GM21737 (cell line): ENCODE measurements around the gene RAMP3.

Source experiments
- ATAC-seq: cut with Tn5 transposase; IDR thresholded peaks from one replicate; pipeline ENCODE4 v1.9.1; 2021; ENCODE audit warnings: mild to moderate bottlenecking, moderate library complexity; ENCODE audit not compliant: unreplicated experiment

The RAMP3 gene

DNA sequence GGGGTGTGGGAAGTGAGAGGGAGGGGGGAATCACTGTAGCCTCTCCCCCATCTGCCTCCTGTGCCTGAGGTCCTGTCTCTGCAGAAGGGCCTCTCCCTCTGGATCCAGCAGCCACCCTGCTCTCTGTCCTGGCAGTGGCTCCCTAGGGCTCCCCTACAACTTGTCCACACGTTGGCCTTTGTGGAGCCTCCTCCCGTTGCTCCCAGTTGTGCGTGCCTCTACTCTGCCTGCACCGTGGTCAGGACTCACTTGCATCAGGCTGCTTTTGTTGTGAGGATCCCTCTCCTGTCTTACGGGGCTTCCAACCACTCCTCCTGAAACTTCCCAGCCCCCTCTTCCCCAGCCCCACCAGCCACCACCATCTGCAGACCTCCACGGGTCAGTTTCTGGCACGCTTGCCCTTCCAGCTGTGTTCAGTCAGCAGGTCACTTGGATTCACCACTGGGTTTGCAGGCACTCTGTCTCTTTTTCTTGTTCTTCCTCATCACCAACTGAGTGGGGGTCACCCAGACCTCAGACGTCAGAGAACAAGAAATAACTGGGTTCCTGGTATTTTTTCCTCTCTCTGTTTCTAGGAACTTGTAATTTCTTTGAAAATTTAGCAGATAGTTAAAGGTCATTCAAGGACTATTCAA is 62.3 kb downstream of the RAMP3 start:
- ATAC-seq, result no peak

- ATAC-seq, result no peak
Observed at GRCh38 chr7:45220846-45221618, 63.4 kb downstream of the RAMP3 start.

GRCh38 chr7:45221896-45222604 is 64.5 kb downstream of the RAMP3 start:
- ATAC-seq, result no peak

DNA sequence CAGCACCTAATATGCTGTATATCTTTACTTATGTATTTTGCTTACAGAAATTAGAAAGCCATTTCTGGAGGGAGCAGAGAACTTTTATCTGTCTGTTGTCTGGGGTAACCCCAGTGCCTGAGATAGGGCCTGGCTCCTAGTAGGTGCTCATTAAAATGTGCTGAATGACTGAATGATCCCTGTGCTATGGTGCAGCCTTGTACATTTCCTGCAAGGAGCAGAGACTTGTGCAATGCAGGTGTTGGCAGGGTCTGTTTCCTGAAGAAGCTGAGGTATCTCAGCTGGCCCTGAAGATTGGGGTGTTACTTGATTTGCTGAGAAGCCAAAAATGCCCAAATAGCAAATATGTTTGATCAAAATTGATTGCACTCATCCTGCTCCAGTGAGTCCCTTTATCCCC is 65.5 kb downstream of the RAMP3 start:
- ATAC-seq, result no peak

- ATAC-seq, result no peak
Observed at GRCh38 chr7:45223728-45224630, 66.4 kb downstream of the RAMP3 start.

DNA sequence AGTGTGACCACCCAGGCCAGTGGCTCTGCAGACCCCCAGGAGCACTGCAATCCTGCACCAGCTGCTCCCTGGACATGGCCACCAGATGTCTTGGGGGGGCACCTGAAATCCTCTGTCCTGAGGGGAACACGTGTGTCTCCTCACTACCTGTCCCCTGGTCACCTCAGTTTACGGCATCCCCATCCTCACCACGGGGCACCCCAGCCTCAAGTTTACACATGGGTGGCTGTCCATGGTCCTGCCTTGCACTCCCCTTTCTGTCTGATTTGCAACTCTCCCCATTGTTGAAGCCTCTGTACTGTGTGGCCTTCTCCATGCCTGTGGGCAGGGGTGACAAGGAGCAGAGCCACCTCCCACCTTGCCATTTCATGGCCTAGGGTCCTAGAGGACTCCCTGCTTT is 67.2 kb downstream of the RAMP3 start:
- no peak for ATAC-seq

GRCh38 chr7:45225311-45225947 is 67.8 kb downstream of the RAMP3 start:
- no peak for ATAC-seq

- no peak for ATAC-seq
Observed at GRCh38 chr7:45225948-45226335, 68.4 kb downstream of the RAMP3 start.

- no peak for ATAC-seq
Observed at GRCh38 chr7:45229156-45229920, 71.7 kb downstream of the RAMP3 start.

GRCh38 chr7:45230083-45230482 is 72.5 kb downstream of the RAMP3 start:
- ATAC-seq, result no peak

DNA sequence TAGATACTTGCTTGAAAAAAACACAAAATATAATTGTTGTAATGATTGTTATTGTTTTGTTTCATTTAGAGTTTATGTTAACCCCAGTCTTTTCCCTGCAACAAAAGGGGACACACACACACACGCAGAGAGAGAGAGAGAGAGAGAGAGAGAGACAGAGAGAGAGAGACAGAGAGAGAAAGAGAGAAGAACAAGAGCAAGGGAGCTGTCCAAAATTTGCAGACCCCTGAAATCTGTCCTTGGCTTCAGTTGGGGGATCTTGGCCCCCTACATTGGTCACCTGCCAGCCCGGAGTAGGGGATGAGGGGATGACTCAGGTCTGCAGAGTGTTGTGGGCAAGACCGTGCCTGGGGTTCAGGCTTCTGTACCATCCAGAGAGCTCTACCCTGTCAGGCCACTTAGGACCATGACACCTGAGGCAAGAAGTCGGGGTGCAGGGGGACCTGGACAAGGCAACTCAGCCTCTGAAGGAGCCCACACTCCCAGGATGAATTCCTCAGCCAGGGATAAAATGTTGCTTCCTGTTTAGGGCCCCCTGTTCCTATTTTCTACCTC is 73.1 kb downstream of the RAMP3 start:
- no peak for ATAC-seq

DNA sequence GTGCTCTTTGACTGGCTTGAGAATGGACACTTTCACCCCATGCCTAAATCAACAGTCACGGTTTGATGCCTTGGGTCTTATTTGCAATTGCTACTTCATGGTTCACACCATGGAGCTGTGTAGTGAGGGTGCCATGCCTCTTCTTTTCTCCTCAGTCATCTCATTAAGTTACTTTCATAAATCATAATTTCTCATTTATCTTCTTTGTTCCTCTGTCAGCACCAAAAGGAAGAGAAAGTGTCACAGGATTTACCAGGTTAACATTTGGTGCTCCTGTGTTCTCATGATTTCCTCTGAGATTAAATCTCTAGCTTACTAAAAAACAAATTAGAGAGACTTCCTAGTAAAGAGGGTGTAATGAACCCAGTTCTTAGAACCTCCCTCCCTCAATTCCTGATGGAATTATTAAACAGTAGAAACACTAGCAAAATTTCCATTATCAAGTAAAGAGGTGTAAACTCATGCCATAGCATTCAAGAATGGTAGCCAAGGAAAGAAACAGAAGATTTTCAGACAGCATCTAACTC is 75.7 kb downstream of the RAMP3 start:
- no peak for ATAC-seq
